HEK293T (cell line): Measurements from ENCODE around the gene HOXB5.

Experiments
- CTCF ChIA-PET: fragments of 350-600 bp; formaldehyde crosslinking; extraction: SDS; loops from one replicate; lab custom pipeline; 2021; ENCODE audit warnings: antibody characterized with exemption, inconsistent platforms; lab: Yijun Ruan, JAX
- POLR2A ChIA-PET: fragments of 350-600 bp; formaldehyde crosslinking; extraction: SDS; loops from one replicate; lab custom pipeline; 2020; ENCODE audit warnings: antibody characterized with exemption, inconsistent platforms; lab: Yijun Ruan, JAX
- DNase-seq: peaks from one replicate; pipeline ENCODE4 v3.0.0; 2012; ENCODE audit warnings: mixed read lengths; ENCODE audit errors: extremely low spot score
- ARNT ChIP-seq: fragments of 450-650 bp; IDR thresholded peaks from 2 replicates; pipeline ENCODE4 v1.6.1; 2017; ENCODE audit warnings: mild to moderate bottlenecking
- BHLHE40 ChIP-seq: fragments of 450-650 bp; IDR thresholded peaks from 2 replicates; pipeline ENCODE4 v1.6.1; 2016; ENCODE audit warnings: mild to moderate bottlenecking, moderate library complexity, borderline replicate concordance
- CTBP1 ChIP-seq: fragments of 450-650 bp; IDR thresholded peaks from 2 replicates; pipeline ENCODE4 v1.6.1; 2016; ENCODE audit warnings: borderline replicate concordance
- ELF4 ChIP-seq: fragments of 450-650 bp; IDR thresholded peaks from 2 replicates; pipeline ENCODE4 v1.6.1; 2017; ENCODE audit warnings: antibody characterized with exemption
- FOXA1 ChIP-seq: fragments of 450-650 bp; IDR thresholded peaks from 2 replicates; pipeline ENCODE4 v1.6.1; 2016; ENCODE audit warnings: mild to moderate bottlenecking
- FOXK2 ChIP-seq: fragments of 450-650 bp; IDR thresholded peaks from 2 replicates; pipeline ENCODE4 v1.6.1; 2016; ENCODE audit warnings: mild to moderate bottlenecking
- FOXM1 ChIP-seq: fragments of 450-650 bp; IDR thresholded peaks from 2 replicates; pipeline ENCODE4 v1.6.1; 2017; ENCODE audit warnings: mild to moderate bottlenecking, borderline replicate concordance
- HDGF ChIP-seq: fragments of 450-650 bp; IDR thresholded peaks from 2 replicates; pipeline ENCODE4 v1.6.1; 2017; ENCODE audit warnings: antibody characterized with exemption, borderline replicate concordance
- L3MBTL2 ChIP-seq: fragments of 450-650 bp; conservative IDR thresholded peaks from 2 replicates; pipeline ENCODE4 v1.6.1; 2016; ENCODE audit warnings: mild to moderate bottlenecking
- LEF1 ChIP-seq: fragments of 450-650 bp; IDR thresholded peaks from 2 replicates; pipeline ENCODE4 v1.6.1; 2017; ENCODE audit warnings: mild to moderate bottlenecking, borderline replicate concordance
- NFRKB ChIP-seq: fragments of 450-650 bp; IDR thresholded peaks from 2 replicates; pipeline ENCODE4 v1.6.1; 2016; ENCODE audit warnings: mild to moderate bottlenecking, moderate library complexity
- SP1 ChIP-seq: fragments of 450-650 bp; IDR thresholded peaks from 2 replicates; pipeline ENCODE4 v1.6.1; 2017
- SUZ12 ChIP-seq: fragments of 450-650 bp; IDR thresholded peaks from 2 replicates; pipeline ENCODE4 v1.6.1; 2016; ENCODE audit warnings: mild to moderate bottlenecking
- TARDBP ChIP-seq: fragments of 450-650 bp; IDR thresholded peaks from 2 replicates; pipeline ENCODE4 v1.6.1; 2016
- ZNF384 ChIP-seq: fragments of 450-650 bp; IDR thresholded peaks from 2 replicates; pipeline ENCODE4 v1.6.1; 2016
- TF ChIP-seq, protein P1 (sequence below): fragments of 450-650 bp; IDR thresholded peaks from 2 replicates; pipeline ENCODE4 v1.6.1; 2016

Gene HOXB5

GRCh38 chr17:48634493-48635208 is 41.1 kb upstream of the HOXB5 start:
- ChIA-PET POLR2A (no interaction called here), CTCF (no interaction called here)
- TF ChIP-seq CTBP1, result no peak
- TF ChIP-seq FOXA1, result no peak
- TF ChIP-seq SUZ12, result no peak
- TF ChIP-seq SP1, result no peak
- TF ChIP-seq, protein P1, sequence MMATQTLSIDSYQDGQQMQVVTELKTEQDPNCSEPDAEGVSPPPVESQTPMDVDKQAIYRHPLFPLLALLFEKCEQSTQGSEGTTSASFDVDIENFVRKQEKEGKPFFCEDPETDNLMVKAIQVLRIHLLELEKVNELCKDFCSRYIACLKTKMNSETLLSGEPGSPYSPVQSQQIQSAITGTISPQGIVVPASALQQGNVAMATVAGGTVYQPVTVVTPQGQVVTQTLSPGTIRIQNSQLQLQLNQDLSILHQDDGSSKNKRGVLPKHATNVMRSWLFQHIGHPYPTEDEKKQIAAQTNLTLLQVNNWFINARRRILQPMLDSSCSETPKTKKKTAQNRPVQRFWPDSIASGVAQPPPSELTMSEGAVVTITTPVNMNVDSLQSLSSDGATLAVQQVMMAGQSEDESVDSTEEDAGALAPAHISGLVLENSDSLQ, result no peak
- DNase-seq, result no peak

DNA sequence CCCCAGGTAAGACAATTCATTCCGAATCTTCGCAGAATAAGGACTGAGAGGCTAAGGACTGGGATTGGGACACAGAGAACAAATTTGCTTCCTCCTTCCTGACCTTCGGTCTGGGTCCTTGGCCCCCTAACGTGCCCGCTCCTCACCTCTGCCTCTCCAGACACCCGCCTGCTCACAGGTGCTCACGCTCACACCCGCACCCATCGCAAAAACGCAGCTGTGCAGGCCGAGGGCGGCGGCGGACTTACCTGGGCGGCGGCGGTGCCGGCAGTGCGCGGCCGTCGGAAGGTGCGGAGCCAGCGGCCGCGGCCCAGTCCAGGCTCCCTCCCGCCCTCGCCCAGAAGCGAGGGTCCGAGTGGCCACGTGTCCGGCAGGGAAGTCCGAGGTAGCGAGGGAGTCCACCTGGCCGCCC is 39.7 kb upstream of the HOXB5 start:
- no peak for TF ChIP-seq SUZ12
- no peak for TF ChIP-seq HDGF
- TF ChIP-seq, protein P1, result no peak
- no peak for TF ChIP-seq ZNF384
- no peak for TF ChIP-seq FOXK2
- no peak for TF ChIP-seq TARDBP
- no peak for TF ChIP-seq SP1
- no peak for TF ChIP-seq NFRKB
- no peak for TF ChIP-seq ARNT
- no peak for TF ChIP-seq LEF1
- no peak for TF ChIP-seq ELF4
- ChIA-PET POLR2A (interaction anchor here (1.3 to 1.4 kb wide), 2 partner anchors 12 kb away, joined by 6 to 7 read pairs; no protein-coding TSS in a partner anchor), CTCF (interaction anchor here (1.6 kb wide), 1 partner anchor 46 kb away, joined by 4 read pairs; no protein-coding TSS in a partner anchor)
- no peak for DNase-seq

GRCh38 chr17:48632579-48633265 is 39.1 kb upstream of the HOXB5 start:
- TF ChIP-seq ARNT (no peak), FOXK2 (no peak)
- ChIA-PET CTCF (interaction anchor here (0.6 to 1.6 kb wide), 3 partner anchors 39 to 58 kb away, joined by 4 read pairs; no protein-coding TSS in a partner anchor), POLR2A (interaction anchor here (1.0 to 1.4 kb wide), 4 partner anchors 9 to 364 kb away, joined by 3 to 7 read pairs (median 6); no protein-coding TSS in a partner anchor)
- no peak for DNase-seq

- ChIA-PET CTCF (interaction anchor here (0.6 to 1.6 kb wide), 3 partner anchors 40 to 58 kb away, joined by 4 read pairs; no protein-coding TSS in a partner anchor), POLR2A (interaction anchor here (1.0 to 1.4 kb wide), 4 partner anchors 8 to 364 kb away, joined by 3 to 7 read pairs (median 6); no protein-coding TSS in a partner anchor)
- no peak for DNase-seq
- TF ChIP-seq ELF4 (no peak), ZNF384 (no peak), FOXA1 (no peak), TARDBP (no peak), CTBP1 (no peak), HDGF (no peak), SUZ12 (no peak), FOXK2 (no peak), LEF1 (no peak), FOXM1 (no peak), NFRKB (no peak), L3MBTL2 (no peak), BHLHE40 (no peak), SP1 (no peak), ARNT (no peak)
- TF ChIP-seq, protein P1, result no peak
These were observed 38.4 kb upstream of the HOXB5 start for GRCh38 chr17:48631693-48632578.

GRCh38 chr17:48630925-48631692 is 37.5 kb upstream of the HOXB5 start:
- CTCF ChIA-PET, result interaction anchor here (1.6 kb wide), 1 partner anchor 48 kb away, joined by 4 read pairs; no protein-coding TSS in a partner anchor
- POLR2A ChIA-PET, result interaction anchor here (1.3 kb wide), 1 partner anchor 7 kb away, joined by 7 read pairs; no protein-coding TSS in a partner anchor
- DNase-seq, result no peak
- TF ChIP-seq L3MBTL2 (no peak), NFRKB (no peak), BHLHE40 (no peak), HDGF (no peak), SUZ12 (no peak)
- TF ChIP-seq, protein P1, result no peak
